ENCODE data around the gene TM6SF1. TPM values are rescaled to one million over a fixed set of nuclear protein-coding genes. Genes with fewer than 3 reads are reported as not detected.

The TM6SF1 gene
- total RNA-seq, 4 donors from 2014 or later, result 9.5 to 34.3 (median 14.0) TPM

DNA sequence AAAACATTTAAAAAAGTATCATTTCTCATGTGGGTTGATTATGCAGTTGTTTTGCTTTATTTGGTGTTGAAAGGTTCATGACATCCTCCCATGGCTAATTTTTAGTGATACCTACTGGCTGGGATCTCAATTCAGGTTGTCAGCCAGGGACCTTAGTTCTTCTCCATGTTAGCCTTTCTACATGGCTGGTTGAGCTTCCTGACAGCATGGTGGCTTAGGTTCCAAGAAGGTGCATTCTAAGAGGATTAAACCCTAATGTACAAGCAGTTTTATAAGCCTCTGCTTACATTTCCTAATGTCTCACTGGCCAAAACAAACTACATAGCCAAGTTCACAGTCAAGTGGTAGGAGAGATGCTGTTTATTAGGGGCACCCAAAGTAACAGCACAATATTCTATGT, 9.4 kb upstream of the TM6SF1 start:
- TF ChIP-seq, protein P1, sequence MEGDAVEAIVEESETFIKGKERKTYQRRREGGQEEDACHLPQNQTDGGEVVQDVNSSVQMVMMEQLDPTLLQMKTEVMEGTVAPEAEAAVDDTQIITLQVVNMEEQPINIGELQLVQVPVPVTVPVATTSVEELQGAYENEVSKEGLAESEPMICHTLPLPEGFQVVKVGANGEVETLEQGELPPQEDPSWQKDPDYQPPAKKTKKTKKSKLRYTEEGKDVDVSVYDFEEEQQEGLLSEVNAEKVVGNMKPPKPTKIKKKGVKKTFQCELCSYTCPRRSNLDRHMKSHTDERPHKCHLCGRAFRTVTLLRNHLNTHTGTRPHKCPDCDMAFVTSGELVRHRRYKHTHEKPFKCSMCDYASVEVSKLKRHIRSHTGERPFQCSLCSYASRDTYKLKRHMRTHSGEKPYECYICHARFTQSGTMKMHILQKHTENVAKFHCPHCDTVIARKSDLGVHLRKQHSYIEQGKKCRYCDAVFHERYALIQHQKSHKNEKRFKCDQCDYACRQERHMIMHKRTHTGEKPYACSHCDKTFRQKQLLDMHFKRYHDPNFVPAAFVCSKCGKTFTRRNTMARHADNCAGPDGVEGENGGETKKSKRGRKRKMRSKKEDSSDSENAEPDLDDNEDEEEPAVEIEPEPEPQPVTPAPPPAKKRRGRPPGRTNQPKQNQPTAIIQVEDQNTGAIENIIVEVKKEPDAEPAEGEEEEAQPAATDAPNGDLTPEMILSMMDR (IDR thresholded peaks at IDR 0.05; ENCODE audit: low read depth), result no peak

DNA sequence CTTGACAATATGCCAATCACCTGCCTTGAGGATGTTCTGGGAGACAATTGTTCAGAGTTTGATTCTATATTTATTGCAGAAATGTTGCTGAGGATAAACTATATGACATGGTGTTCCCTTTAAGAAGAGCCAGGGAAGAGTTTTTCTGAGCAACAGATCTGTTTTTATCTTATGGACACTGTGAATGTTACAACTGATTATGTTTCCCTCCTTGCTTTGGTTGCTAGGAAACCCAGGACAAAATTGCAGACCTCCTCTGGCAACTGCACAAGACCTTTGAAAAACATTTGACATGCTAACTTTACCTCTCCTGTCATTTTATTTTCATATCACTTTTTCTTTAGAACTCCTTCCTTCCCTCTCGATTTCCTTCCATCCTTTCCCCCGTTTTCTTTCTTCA, 8.2 kb upstream of the TM6SF1 start:
- TF ChIP-seq, protein P1 (IDR thresholded peaks at IDR 0.05; ENCODE audit: low read depth), result no peak

DNA sequence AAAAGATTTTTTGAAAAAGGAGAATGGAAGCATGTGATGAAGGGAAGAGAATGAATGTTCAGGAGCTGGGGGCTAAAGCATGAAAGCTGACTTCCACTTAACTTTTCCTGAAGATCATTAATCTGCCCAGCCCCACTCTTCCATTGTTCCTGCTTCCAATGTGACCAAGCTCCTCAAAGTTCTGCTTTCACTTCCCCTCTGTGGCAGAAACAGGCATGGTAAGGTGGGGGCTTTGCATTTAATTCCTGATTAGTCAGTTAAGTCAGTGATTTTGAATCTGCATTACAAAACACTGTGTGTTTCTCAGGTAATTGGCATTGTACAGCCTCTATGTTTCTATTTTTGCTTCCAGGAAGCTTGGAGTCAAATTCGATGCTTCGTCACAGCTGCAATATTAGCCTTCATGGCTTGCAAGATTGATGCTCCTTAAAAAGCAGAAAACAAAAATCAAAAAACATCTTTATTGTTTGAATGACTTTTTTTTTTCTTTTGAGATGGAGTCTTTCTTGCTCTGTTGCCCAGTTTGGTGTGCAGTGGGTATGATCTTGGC, 7.3 kb upstream of the TM6SF1 start:
- TF ChIP-seq, protein P1 (IDR thresholded peaks at IDR 0.05; ENCODE audit: low read depth), result no peak

DNA sequence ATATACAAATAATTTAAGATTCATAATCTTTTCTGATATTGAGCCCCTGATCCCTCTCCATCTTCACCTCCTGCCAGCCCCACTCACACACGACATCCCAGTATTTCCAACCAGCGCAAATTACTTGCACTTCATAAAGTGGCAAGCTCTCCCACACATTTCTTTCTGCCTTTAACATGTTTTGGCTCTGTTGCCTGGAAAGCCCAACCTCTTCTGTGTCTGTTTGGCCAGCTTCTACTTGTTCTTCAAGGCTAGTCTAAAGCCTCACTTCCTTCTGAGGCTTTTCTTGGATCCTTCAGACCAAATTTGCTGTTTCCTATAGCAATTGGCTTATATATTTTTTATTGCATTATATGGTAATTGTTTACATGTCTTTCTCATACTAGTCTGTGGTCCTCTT, 5.1 kb upstream of the TM6SF1 start:
- TF ChIP-seq, protein P1 (IDR thresholded peaks at IDR 0.05; ENCODE audit: low read depth), result no peak

DNA sequence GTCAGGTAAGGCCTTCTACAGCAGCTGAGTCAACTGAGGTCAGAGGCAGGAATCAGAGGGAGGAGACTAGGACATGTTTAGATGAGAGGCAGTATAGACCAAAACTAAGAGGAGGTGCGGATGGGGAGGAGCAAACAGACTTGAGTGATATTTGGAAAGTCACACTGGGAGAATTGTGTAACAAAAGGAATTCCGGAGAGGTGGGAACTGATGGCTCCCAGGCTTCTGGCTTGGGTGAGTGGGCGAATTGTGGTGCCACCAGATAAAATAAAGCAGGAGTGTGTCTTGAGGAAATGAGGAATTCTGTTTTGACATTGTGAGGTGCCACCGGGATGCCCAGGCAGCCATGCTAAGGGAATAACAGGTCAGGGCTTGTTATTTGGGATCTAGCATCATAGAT, 3.3 kb upstream of the TM6SF1 start:
- TF ChIP-seq, protein P1 (IDR thresholded peaks at IDR 0.05; ENCODE audit: low read depth), result no peak

DNA sequence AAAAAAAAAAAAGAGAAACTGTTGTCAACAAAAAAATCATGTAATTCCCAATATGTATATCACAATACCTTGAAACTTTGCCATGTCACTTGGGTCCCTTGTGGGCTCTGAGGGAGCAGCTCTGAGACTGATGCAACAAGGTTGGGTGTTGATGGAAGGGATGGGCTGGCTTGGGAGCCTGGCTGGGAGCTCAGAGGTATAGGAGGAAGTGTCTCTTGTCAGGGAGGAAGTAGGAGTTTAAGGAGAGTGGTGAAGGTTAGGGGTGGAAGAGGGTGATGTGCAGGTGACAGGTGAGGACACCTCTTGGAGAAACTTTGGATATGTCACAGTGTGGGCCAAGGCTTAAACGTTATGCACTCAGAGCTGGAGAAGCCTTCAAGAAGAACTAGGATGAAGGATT, 2.0 kb upstream of the TM6SF1 start:
- TF ChIP-seq, protein P1 (IDR thresholded peaks at IDR 0.05; ENCODE audit: low read depth), result no peak

DNA sequence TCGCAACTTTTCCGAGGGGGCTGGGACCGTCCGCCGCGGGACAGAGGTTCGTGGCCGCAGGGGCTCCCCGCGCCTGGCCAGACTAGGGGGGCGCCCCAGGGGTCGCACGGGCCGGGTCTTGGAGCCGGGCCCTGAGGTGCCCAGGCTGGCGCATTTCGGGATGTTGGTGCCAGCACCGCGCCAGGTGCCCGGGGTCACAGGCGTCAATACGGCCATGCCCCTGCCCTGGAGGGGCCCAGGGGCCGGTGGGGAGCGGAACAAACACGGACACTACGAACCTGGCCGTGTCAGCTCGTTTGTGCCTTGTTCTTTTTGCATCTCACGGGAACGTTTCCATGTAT, 366 bp downstream of the TM6SF1 start:
- TF ChIP-seq, protein P1 (IDR thresholded peaks at IDR 0.05; ENCODE audit: low read depth), result no peak

All from subcutaneous adipose tissue (tissue), 4 donors.